Measurements from ENCODE around the gene CHAD. TPM values are rescaled to one million over a fixed set of nuclear protein-coding genes. Genes with fewer than 3 reads are reported as not detected.

CHAD gene
- total and polyA plus RNA-seq, 9 donors: 2.4 to 13.5 (median 5.0) TPM

- WGBS (ENCODE audit: insufficient coverage): 75% methylated on average over 6 of the region's 7 CpGs
- DNase-seq: no peak
- Histone ChIP-seq H3K4me3 (ENCODE audit: low read length) (no peak overlapping the region), H3K36me3 (ENCODE audit: control insufficient read depth, insufficient read depth, low read length) (peaks cover 3% of the 10 kb centered on the region), H3K9me3 (replicated peaks; ENCODE audit: control insufficient read depth, low read depth, low read length) (no peaks in the 10 kb centered on the region), H3K27ac (ENCODE audit: low read length) (no peak overlapping the region), H3K27me3 (ENCODE audit: control insufficient read depth, insufficient read depth, low read length) (peaks cover 32% of the 10 kb centered on the region), H3K4me1 (ENCODE audit: control insufficient read depth, insufficient read depth, low read length) (peaks cover 49% of the 10 kb centered on the region)
Observed at GRCh38 chr17:50467114-50467854, 1.4 kb downstream of the CHAD start.

- 89% methylated on average over 6 of the region's 9 CpGs for WGBS (ENCODE audit: insufficient coverage)
- Histone ChIP-seq H3K27me3 (ENCODE audit: control insufficient read depth, insufficient read depth, low read length) (peaks cover 32% of the 10 kb centered on the region), H3K36me3 (ENCODE audit: control insufficient read depth, insufficient read depth, low read length) (peaks cover 3% of the 10 kb centered on the region), H3K4me3 (ENCODE audit: low read length) (no peak overlapping the region), H3K9me3 (replicated peaks; ENCODE audit: control insufficient read depth, low read depth, low read length) (no peaks in the 10 kb centered on the region), H3K4me1 (ENCODE audit: control insufficient read depth, insufficient read depth, low read length) (peaks cover 43% of the 10 kb centered on the region), H3K27ac (ENCODE audit: low read length) (no peak overlapping the region)
- no peak for DNase-seq
Observed at GRCh38 chr17:50466371-50467113, 2.1 kb downstream of the CHAD start.

GRCh38 chr17:50465635-50466034, 3.0 kb downstream of the CHAD start:
- Histone ChIP-seq H3K27me3 (ENCODE audit: control insufficient read depth, insufficient read depth, low read length) (peaks cover 32% of the 10 kb centered on the region), H3K27ac (ENCODE audit: low read length) (no peak overlapping the region), H3K4me1 (ENCODE audit: control insufficient read depth, insufficient read depth, low read length) (peaks cover 37% of the 10 kb centered on the region), H3K4me3 (ENCODE audit: low read length) (no peak overlapping the region), H3K36me3 (ENCODE audit: control insufficient read depth, insufficient read depth, low read length) (peaks cover 3% of the 10 kb centered on the region), H3K9me3 (replicated peaks; ENCODE audit: control insufficient read depth, low read depth, low read length) (no peaks in the 10 kb centered on the region)
- WGBS (ENCODE audit: insufficient coverage): 89% methylated on average over 8 of the region's 9 CpGs
- DNase-seq: no peak

- no peaks in the 10 kb centered on the region for H3K9me3 ChIP-seq (replicated peaks; ENCODE audit: control insufficient read depth, low read depth, low read length)
- WGBS (ENCODE audit: insufficient coverage): 83% methylated on average over 6 of the region's 6 CpGs
- no peak overlapping the region for H3K27ac ChIP-seq (ENCODE audit: low read length)
- peaks cover 33% of the 10 kb centered on the region for H3K4me1 ChIP-seq (ENCODE audit: control insufficient read depth, insufficient read depth, low read length)
- no peak for DNase-seq
- H3K27me3 ChIP-seq (ENCODE audit: control insufficient read depth, insufficient read depth, low read length): peaks cover 31% of the 10 kb centered on the region
- H3K36me3 ChIP-seq (ENCODE audit: control insufficient read depth, insufficient read depth, low read length): peaks cover 3% of the 10 kb centered on the region
- no peak overlapping the region for H3K4me3 ChIP-seq (ENCODE audit: low read length)
Observed at GRCh38 chr17:50465171-50465570, 3.5 kb downstream of the CHAD start.

- no peak overlapping the region for H3K27ac ChIP-seq (ENCODE audit: low read length)
- H3K4me1 ChIP-seq (ENCODE audit: control insufficient read depth, insufficient read depth, low read length): peaks cover 28% of the 10 kb centered on the region
- H3K4me3 ChIP-seq (ENCODE audit: low read length): no peak overlapping the region
- DNase-seq: no peak
- H3K36me3 ChIP-seq (ENCODE audit: control insufficient read depth, insufficient read depth, low read length): peaks cover 3% of the 10 kb centered on the region
- peaks cover 26% of the 10 kb centered on the region for H3K27me3 ChIP-seq (ENCODE audit: control insufficient read depth, insufficient read depth, low read length)
- 90% methylated on average over 2 of the region's 4 CpGs for WGBS (ENCODE audit: insufficient coverage)
- no peaks in the 10 kb centered on the region for H3K9me3 ChIP-seq (replicated peaks; ENCODE audit: control insufficient read depth, low read depth, low read length)
Observed at GRCh38 chr17:50464736-50465135, 3.9 kb downstream of the CHAD start.

GRCh38 chr17:50464121-50464520, 4.6 kb downstream of the CHAD start:
- no peak overlapping the region for H3K27ac ChIP-seq (ENCODE audit: low read length)
- H3K36me3 ChIP-seq (ENCODE audit: control insufficient read depth, insufficient read depth, low read length): peaks cover 3% of the 10 kb centered on the region
- no peak overlapping the region for H3K4me3 ChIP-seq (ENCODE audit: low read length)
- H3K9me3 ChIP-seq (replicated peaks; ENCODE audit: control insufficient read depth, low read depth, low read length): no peaks in the 10 kb centered on the region
- DNase-seq: no peak
- peaks cover 20% of the 10 kb centered on the region for H3K27me3 ChIP-seq (ENCODE audit: control insufficient read depth, insufficient read depth, low read length)
- peaks cover 22% of the 10 kb centered on the region for H3K4me1 ChIP-seq (ENCODE audit: control insufficient read depth, insufficient read depth, low read length)
- WGBS (ENCODE audit: insufficient coverage): no CpG with 5 or more reads among the region's 3 CpGs

- H3K27me3 ChIP-seq (ENCODE audit: control insufficient read depth, insufficient read depth, low read length): peaks cover 5% of the 10 kb centered on the region
- H3K4me1 ChIP-seq (ENCODE audit: control insufficient read depth, insufficient read depth, low read length): peaks cover 8% of the 10 kb centered on the region
- H3K4me3 ChIP-seq (ENCODE audit: low read length): no peak overlapping the region
- no peak for DNase-seq
- H3K27ac ChIP-seq (ENCODE audit: low read length): no peak overlapping the region
- WGBS (ENCODE audit: insufficient coverage): 60% methylated on average over 3 of the region's 9 CpGs
- no peaks in the 10 kb centered on the region for H3K9me3 ChIP-seq (replicated peaks; ENCODE audit: control insufficient read depth, low read depth, low read length)
- peaks cover 3% of the 10 kb centered on the region for H3K36me3 ChIP-seq (ENCODE audit: control insufficient read depth, insufficient read depth, low read length)
Observed at GRCh38 chr17:50462446-50462845, 6.2 kb downstream of the CHAD start.

GRCh38 chr17:50461550-50462132, 7.0 kb downstream of the CHAD start:
- H3K36me3 ChIP-seq (ENCODE audit: control insufficient read depth, insufficient read depth, low read length): peaks cover 3% of the 10 kb centered on the region
- H3K4me3 ChIP-seq (ENCODE audit: low read length): no peak overlapping the region
- H3K9me3 ChIP-seq (replicated peaks; ENCODE audit: control insufficient read depth, low read depth, low read length): no peaks in the 10 kb centered on the region
- DNase-seq: no peak
- H3K4me1 ChIP-seq (ENCODE audit: control insufficient read depth, insufficient read depth, low read length): peaks cover 8% of the 10 kb centered on the region
- WGBS (ENCODE audit: insufficient coverage): 91% methylated on average over 13 of the region's 14 CpGs
- no peak overlapping the region for H3K27ac ChIP-seq (ENCODE audit: low read length)
- peaks cover under 1% of the 10 kb centered on the region for H3K27me3 ChIP-seq (ENCODE audit: control insufficient read depth, insufficient read depth, low read length)

- DNase-seq: no peak
- H3K4me3 ChIP-seq (ENCODE audit: low read length): no peak overlapping the region
- H3K4me1 ChIP-seq (ENCODE audit: control insufficient read depth, insufficient read depth, low read length): peaks cover 8% of the 10 kb centered on the region
- no peaks in the 10 kb centered on the region for H3K9me3 ChIP-seq (replicated peaks; ENCODE audit: control insufficient read depth, low read depth, low read length)
- no peak overlapping the region for H3K27ac ChIP-seq (ENCODE audit: low read length)
- H3K36me3 ChIP-seq (ENCODE audit: control insufficient read depth, insufficient read depth, low read length): peaks cover 4% of the 10 kb centered on the region
- no peaks in the 10 kb centered on the region for H3K27me3 ChIP-seq (ENCODE audit: control insufficient read depth, insufficient read depth, low read length)
- WGBS (ENCODE audit: insufficient coverage): 81% methylated on average over 7 of the region's 9 CpGs
Observed at GRCh38 chr17:50460831-50461526, 7.7 kb downstream of the CHAD start.

- WGBS (ENCODE audit: insufficient coverage): 89% methylated on average over 1 of the region's 4 CpGs
- H3K9me3 ChIP-seq (replicated peaks; ENCODE audit: control insufficient read depth, low read depth, low read length): no peaks in the 10 kb centered on the region
- H3K4me1 ChIP-seq (ENCODE audit: control insufficient read depth, insufficient read depth, low read length): peaks cover 8% of the 10 kb centered on the region
- H3K27me3 ChIP-seq (ENCODE audit: control insufficient read depth, insufficient read depth, low read length): no peaks in the 10 kb centered on the region
- no peak overlapping the region for H3K27ac ChIP-seq (ENCODE audit: low read length)
- H3K4me3 ChIP-seq (ENCODE audit: low read length): no peak overlapping the region
- H3K36me3 ChIP-seq (ENCODE audit: control insufficient read depth, insufficient read depth, low read length): peaks cover 4% of the 10 kb centered on the region
- DNase-seq: no peak
Observed at GRCh38 chr17:50459756-50460155, 8.9 kb downstream of the CHAD start.
